HCT116 (cell line): ENCODE data around the gene PDE10A. TPM values are rescaled to one million over a fixed set of nuclear protein-coding genes. Genes with fewer than 3 reads are reported as not detected.

Experiments
- ATAC-seq: fragments of 200-7000 bp; cut with Tn5 transposase; 2 replicates; pipeline ENCODE4 v1.9.1; 2020; ENCODE audit warnings: mild to moderate bottlenecking, moderate library complexity
- BruUV-seq: library from RNA; stranded (reverse); fragments of 400-500 nt; replicated peaks from 2 replicates; lab custom pipeline; 2021; lab: Mats Ljungman, UMichigan
- CTCF ChIA-PET: fragments of 300-600 bp; sonication (Branson Sonifier 250); formaldehyde crosslinking; loops from one replicate; lab custom pipeline; 2021; ENCODE audit warnings: antibody characterized with exemption; lab: Charles Lee
- POLR2A ChIA-PET: fragments of 300-600, 350-600 bp; sonication (Branson Sonifier 250); formaldehyde crosslinking; loops from one replicate; lab custom pipeline; 2021; ENCODE audit warnings: antibody characterized with exemption; lab: Charles Lee
- RAD21 ChIA-PET, 2 experiments: fragments of 300-600 bp; sonication (Branson Sonifier 250); formaldehyde crosslinking; loops; one replicate each; lab custom pipeline; 2023; ENCODE audit warnings: low total read pairs in 2 of 2; ENCODE audit not compliant: uncharacterized antibody in 2 of 2, unreplicated experiment in 2 of 2, low non-redundant PET in 1 of 2; lab: Charles Lee
- DNase-seq: peaks from one replicate; pipeline ENCODE4 v3.0.0-alpha.2; 2010; ENCODE audit warnings: low read depth, low spot score
- H2AFZ ChIP-seq: fragments of 200-600 bp; shearing (Covaris generic), sonication (generic); 2 replicates; pipeline ENCODE4 v1.6.1; 2017; ENCODE audit warnings: low read depth, mixed run types, mixed read lengths, antibody characterized with exemption, low read length; ENCODE audit not compliant: poor library complexity, severe bottlenecking
- H3K27ac ChIP-seq: 2 replicates; pipeline ENCODE4 v1.5.1; 2012; ENCODE audit warnings: low read depth, low read length
- H3K27me3 ChIP-seq: fragments of 200-600 bp; sonication (generic); 2 replicates; pipeline ENCODE4 v1.6.1; 2016; ENCODE audit warnings: mixed run types, low read length, mixed read lengths; ENCODE audit not compliant: insufficient read depth
- H3K36me3 ChIP-seq, 2 experiments: fragments of 200-500 bp in 1 of 2; fragments of 200-600 bp in 1 of 2; sonication (Bioruptor generic) in 1 of 2; sonication (generic) in 1 of 2; 2 replicates each; pipeline versions ENCODE4 v1.5.1 to v1.6.1; 2014 to 2016; ENCODE audit warnings: low read length in 2 of 2, inconsistent platforms in 1 of 2, mixed read lengths in 1 of 2, mixed run types in 1 of 2; ENCODE audit not compliant: insufficient read depth in 2 of 2, control insufficient read depth in 1 of 2
- H3K4me1 ChIP-seq, 2 experiments: fragments of 200-600 bp in 1 of 2; sonication (generic) in 1 of 2; 2 replicates each; pipeline versions ENCODE4 v1.5.1 to v1.6.1; 2012 to 2017; ENCODE audit warnings: low read length in 2 of 2, inconsistent platforms in 1 of 2, mild to moderate bottlenecking in 1 of 2, mixed read lengths in 1 of 2, mixed run types in 1 of 2, moderate library complexity in 1 of 2; ENCODE audit not compliant: insufficient read depth in 2 of 2, control insufficient read depth in 1 of 2
- H3K4me2 ChIP-seq: fragments of 200-600 bp; sonication (generic); 2 replicates; pipeline ENCODE4 v1.6.1; 2017; ENCODE audit warnings: mixed run types, low read length, mixed read lengths
- H3K4me3 ChIP-seq, 2 experiments: fragments of 200-600 bp in 1 of 2; sonication (generic) in 1 of 2; replicated peaks in 1 of 2; 2 replicates each; pipeline ENCODE4 v1.5.1; 2011 to 2016; ENCODE audit warnings: low read length in 2 of 2, control low read depth in 1 of 2, low read depth in 1 of 2, mild to moderate bottlenecking in 1 of 2, mixed read lengths in 1 of 2, mixed run types in 1 of 2
- H3K79me2 ChIP-seq: fragments of 200-600 bp; sonication (generic); 2 replicates; pipeline ENCODE4 v1.6.1; 2017; ENCODE audit warnings: mild to moderate bottlenecking, mixed run types, low read length, moderate library complexity, mixed read lengths; ENCODE audit not compliant: insufficient read depth
- H3K9ac ChIP-seq: fragments of 200-600 bp; sonication (generic); 2 replicates; pipeline ENCODE4 v1.6.1; 2016; ENCODE audit warnings: low read length, mixed read lengths
- H3K9me2 ChIP-seq: fragments of 200-600 bp; sonication (generic), shearing (Covaris generic); 2 replicates; pipeline ENCODE4 v1.6.1; 2017; ENCODE audit warnings: mixed run types, mild to moderate bottlenecking, moderate library complexity; ENCODE audit not compliant: insufficient read depth
- H3K9me3 ChIP-seq, 2 experiments: fragments of 200-500 bp in 1 of 2; fragments of 200-600 bp in 1 of 2; sonication (Bioruptor generic) in 1 of 2; sonication (generic) in 1 of 2; 2 replicates each; pipeline ENCODE4 v1.6.1; 2014 to 2017; ENCODE audit warnings: low read length in 2 of 2, mixed read lengths in 2 of 2, inconsistent platforms in 1 of 2, low read depth in 1 of 2, mild to moderate bottlenecking in 1 of 2, mixed run types in 1 of 2, moderate library complexity in 1 of 2; ENCODE audit not compliant: control insufficient read depth in 1 of 2, insufficient read depth in 1 of 2
- H4K20me1 ChIP-seq: fragments of 200-600 bp; sonication (generic), shearing (Covaris generic); 2 replicates; pipeline ENCODE4 v1.6.1; 2017; ENCODE audit warnings: mixed run types, mild to moderate bottlenecking, moderate library complexity; ENCODE audit not compliant: insufficient read depth
- CBX3 ChIP-seq: IDR thresholded peaks from 2 replicates; pipeline ENCODE4 v1.6.1; 2012; ENCODE audit warnings: low read depth
- CEBPB ChIP-seq: IDR thresholded peaks from 2 replicates; pipeline ENCODE4 v1.6.1; 2012; ENCODE audit warnings: low read depth
- EGR1 ChIP-seq: IDR thresholded peaks from 2 replicates; pipeline ENCODE4 v1.6.1; 2012; ENCODE audit warnings: low read depth
- ELF1 ChIP-seq: IDR thresholded peaks from 2 replicates; pipeline ENCODE4 v1.6.1; 2012; ENCODE audit warnings: low read depth, borderline replicate concordance
- EZH2phosphoT487 ChIP-seq: fragments of 200-600 bp; IDR thresholded peaks from 2 replicates; pipeline ENCODE4 v1.6.1; 2018; ENCODE audit warnings: antibody characterized with exemption, borderline replicate concordance
- JUND ChIP-seq: IDR thresholded peaks from 2 replicates; pipeline ENCODE4 v1.6.1; 2012
- POLR2A ChIP-seq: IDR thresholded peaks from 2 replicates; pipeline ENCODE4 v1.7.0; 2011; ENCODE audit warnings: borderline replicate concordance; ENCODE audit not compliant: insufficient read depth, insufficient read length; ENCODE audit errors: extremely low read depth
- POLR2AphosphoS5 ChIP-seq: IDR thresholded peaks from 2 replicates; pipeline ENCODE4 v1.6.1; 2011; ENCODE audit warnings: mild to moderate bottlenecking, low read depth, low read length, moderate library complexity
- RAD21 ChIP-seq: IDR thresholded peaks from 2 replicates; pipeline ENCODE4 v1.6.1; 2012; ENCODE audit warnings: low read depth, mild to moderate bottlenecking
- SIN3A ChIP-seq: IDR thresholded peaks from 2 replicates; pipeline ENCODE4 v1.6.1; 2012; ENCODE audit warnings: low read depth
- SP1 ChIP-seq: IDR thresholded peaks from 2 replicates; pipeline ENCODE4 v1.6.1; 2012; ENCODE audit warnings: low read depth
- TCF7L2 ChIP-seq: IDR thresholded peaks from 2 replicates; pipeline ENCODE4 v1.7.0; 2011; ENCODE audit warnings: borderline replicate concordance, inconsistent platforms; ENCODE audit not compliant: insufficient read depth, insufficient read length; ENCODE audit errors: extremely low read depth
- YY1 ChIP-seq: IDR thresholded peaks from 2 replicates; pipeline ENCODE4 v1.6.1; 2011; ENCODE audit warnings: low read length, low read depth, moderate library complexity, mild to moderate bottlenecking; ENCODE audit not compliant: insufficient replicate concordance; ENCODE audit errors: extremely low read depth
- ZFX ChIP-seq: fragments of 450-650 bp; IDR thresholded peaks from 2 replicates; pipeline ENCODE4 v1.6.1; 2017
- ZNF274 ChIP-seq: fragments of 200-500 bp; sonication (Bioruptor generic); IDR thresholded peaks from 2 replicates; pipeline ENCODE4 v1.6.1; 2014; ENCODE audit warnings: mild to moderate bottlenecking, low read depth, low read length, inconsistent platforms
- intact Hi-C: fragments of 100-400 bp; cut with micrococcal nuclease; formaldehyde crosslinking; loops from 2 replicates; pipeline ENCODE4 v1.10.0; 2022
- total RNA-seq: library from RNA; stranded (reverse); gene quantifications from one replicate; pipeline ENCODE4 v1.2.1, GENCODE V29; 2021; ENCODE audit not compliant: unreplicated experiment
- TF ChIP-seq, protein P1 (sequence below): IDR thresholded peaks from 2 replicates; pipeline ENCODE4 v1.6.1; 2012; ENCODE audit warnings: low read depth
- TF ChIP-seq, protein P2 (sequence below): IDR thresholded peaks from 2 replicates; pipeline ENCODE4 v1.6.1; 2011; ENCODE audit warnings: mild to moderate bottlenecking, low read length, moderate library complexity; ENCODE audit not compliant: insufficient replicate concordance; ENCODE audit errors: extremely low read depth
- TF ChIP-seq, protein P3 (sequence below), 3 experiments: fragments of 200-600 bp in 1 of 3; sonication (generic) in 1 of 3; IDR thresholded peaks in 2 of 3; conservative IDR thresholded peaks in 1 of 3; 2 replicates each; pipeline ENCODE4 v1.5.1; 2012 to 2017; ENCODE audit warnings: low read depth in 2 of 3, low read length in 2 of 3, antibody characterized with exemption in 1 of 3, borderline replicate concordance in 1 of 3, control low read depth in 1 of 3, mild to moderate bottlenecking in 1 of 3, mixed read lengths in 1 of 3, mixed run types in 1 of 3, moderate library complexity in 1 of 3; ENCODE audit not compliant: insufficient read depth in 1 of 3
- TF ChIP-seq, protein P4 (sequence below): IDR thresholded peaks from 2 replicates; pipeline ENCODE4 v1.6.1; 2012

PDE10A gene
- total RNA-seq, 1 experiment from 2014 or later: 0.37 TPM

DNA sequence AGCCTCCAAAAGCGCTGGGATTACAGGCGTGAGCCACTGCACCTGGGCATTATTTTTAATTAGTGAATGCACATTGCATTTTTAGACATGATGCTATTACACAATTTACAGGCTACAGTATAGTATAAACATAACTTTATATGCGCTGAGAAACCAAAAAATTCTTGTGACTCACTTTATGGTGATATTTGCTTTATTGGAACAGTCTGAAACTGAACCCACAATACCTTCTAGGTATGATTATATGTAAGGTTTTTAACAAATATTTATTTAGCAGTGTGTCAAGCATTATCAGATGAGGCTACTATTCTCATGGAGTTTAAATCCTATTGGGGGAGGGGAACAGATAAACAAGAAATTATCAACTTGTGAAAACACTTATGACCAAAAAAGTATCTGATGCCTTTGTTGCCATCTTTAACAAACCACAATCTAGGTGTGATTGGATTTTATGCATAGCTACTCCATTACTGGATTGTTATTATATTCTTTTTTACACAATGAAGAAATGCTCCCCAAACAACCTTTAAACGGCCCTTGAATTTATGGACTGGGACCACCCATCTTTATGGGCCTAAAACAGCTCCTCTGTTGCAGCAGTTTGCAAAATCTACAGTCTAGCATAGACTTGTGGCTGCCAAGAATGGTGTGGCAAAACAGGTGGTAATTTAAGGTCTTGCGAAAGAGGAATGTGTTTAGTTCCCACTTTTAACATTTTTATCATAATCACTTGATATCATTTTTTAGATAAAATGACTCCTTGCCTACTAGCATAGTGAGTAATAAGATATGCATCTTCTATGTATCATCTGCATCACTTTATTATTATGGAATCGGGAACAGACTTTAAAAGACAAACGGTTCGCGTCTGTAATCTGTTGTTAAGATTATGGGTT, 194.5 kb downstream of the PDE10A start:
- DNase-seq: no peak
- TF ChIP-seq CBX3 (no peak), EGR1 (no peak), POLR2A (no peak), CEBPB (no peak), EZH2phosphoT487 (no peak), ELF1 (no peak), SIN3A (no peak), JUND (no peak), SP1 (no peak), ZNF274 (no peak), TCF7L2 (no peak), RAD21 (no peak), ZFX (no peak), POLR2AphosphoS5 (no peak), YY1 (no peak)
- TF ChIP-seq, protein P1, sequence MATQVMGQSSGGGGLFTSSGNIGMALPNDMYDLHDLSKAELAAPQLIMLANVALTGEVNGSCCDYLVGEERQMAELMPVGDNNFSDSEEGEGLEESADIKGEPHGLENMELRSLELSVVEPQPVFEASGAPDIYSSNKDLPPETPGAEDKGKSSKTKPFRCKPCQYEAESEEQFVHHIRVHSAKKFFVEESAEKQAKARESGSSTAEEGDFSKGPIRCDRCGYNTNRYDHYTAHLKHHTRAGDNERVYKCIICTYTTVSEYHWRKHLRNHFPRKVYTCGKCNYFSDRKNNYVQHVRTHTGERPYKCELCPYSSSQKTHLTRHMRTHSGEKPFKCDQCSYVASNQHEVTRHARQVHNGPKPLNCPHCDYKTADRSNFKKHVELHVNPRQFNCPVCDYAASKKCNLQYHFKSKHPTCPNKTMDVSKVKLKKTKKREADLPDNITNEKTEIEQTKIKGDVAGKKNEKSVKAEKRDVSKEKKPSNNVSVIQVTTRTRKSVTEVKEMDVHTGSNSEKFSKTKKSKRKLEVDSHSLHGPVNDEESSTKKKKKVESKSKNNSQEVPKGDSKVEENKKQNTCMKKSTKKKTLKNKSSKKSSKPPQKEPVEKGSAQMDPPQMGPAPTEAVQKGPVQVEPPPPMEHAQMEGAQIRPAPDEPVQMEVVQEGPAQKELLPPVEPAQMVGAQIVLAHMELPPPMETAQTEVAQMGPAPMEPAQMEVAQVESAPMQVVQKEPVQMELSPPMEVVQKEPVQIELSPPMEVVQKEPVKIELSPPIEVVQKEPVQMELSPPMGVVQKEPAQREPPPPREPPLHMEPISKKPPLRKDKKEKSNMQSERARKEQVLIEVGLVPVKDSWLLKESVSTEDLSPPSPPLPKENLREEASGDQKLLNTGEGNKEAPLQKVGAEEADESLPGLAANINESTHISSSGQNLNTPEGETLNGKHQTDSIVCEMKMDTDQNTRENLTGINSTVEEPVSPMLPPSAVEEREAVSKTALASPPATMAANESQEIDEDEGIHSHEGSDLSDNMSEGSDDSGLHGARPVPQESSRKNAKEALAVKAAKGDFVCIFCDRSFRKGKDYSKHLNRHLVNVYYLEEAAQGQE: no peak
- TF ChIP-seq, protein P2, sequence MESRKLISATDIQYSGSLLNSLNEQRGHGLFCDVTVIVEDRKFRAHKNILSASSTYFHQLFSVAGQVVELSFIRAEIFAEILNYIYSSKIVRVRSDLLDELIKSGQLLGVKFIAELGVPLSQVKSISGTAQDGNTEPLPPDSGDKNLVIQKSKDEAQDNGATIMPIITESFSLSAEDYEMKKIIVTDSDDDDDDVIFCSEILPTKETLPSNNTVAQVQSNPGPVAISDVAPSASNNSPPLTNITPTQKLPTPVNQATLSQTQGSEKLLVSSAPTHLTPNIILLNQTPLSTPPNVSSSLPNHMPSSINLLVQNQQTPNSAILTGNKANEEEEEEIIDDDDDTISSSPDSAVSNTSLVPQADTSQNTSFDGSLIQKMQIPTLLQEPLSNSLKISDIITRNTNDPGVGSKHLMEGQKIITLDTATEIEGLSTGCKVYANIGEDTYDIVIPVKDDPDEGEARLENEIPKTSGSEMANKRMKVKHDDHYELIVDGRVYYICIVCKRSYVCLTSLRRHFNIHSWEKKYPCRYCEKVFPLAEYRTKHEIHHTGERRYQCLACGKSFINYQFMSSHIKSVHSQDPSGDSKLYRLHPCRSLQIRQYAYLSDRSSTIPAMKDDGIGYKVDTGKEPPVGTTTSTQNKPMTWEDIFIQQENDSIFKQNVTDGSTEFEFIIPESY: no peak
- TF ChIP-seq, protein P3, sequence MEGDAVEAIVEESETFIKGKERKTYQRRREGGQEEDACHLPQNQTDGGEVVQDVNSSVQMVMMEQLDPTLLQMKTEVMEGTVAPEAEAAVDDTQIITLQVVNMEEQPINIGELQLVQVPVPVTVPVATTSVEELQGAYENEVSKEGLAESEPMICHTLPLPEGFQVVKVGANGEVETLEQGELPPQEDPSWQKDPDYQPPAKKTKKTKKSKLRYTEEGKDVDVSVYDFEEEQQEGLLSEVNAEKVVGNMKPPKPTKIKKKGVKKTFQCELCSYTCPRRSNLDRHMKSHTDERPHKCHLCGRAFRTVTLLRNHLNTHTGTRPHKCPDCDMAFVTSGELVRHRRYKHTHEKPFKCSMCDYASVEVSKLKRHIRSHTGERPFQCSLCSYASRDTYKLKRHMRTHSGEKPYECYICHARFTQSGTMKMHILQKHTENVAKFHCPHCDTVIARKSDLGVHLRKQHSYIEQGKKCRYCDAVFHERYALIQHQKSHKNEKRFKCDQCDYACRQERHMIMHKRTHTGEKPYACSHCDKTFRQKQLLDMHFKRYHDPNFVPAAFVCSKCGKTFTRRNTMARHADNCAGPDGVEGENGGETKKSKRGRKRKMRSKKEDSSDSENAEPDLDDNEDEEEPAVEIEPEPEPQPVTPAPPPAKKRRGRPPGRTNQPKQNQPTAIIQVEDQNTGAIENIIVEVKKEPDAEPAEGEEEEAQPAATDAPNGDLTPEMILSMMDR (IDR thresholded peaks at IDR 0.05 in 2 of 3, conservative IDR thresholded peaks at IDR 0.05 in 1 of 3; ENCODE audit: borderline replicate concordance in 1 of 3, insufficient read depth in 1 of 3, low read depth in 2 of 3, low read length in 2 of 3): no peak
- TF ChIP-seq, protein P4, sequence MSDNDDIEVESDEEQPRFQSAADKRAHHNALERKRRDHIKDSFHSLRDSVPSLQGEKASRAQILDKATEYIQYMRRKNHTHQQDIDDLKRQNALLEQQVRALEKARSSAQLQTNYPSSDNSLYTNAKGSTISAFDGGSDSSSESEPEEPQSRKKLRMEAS: no peak
- TF ChIP-seq, all 23 proteins: peak for 0
- no peak for ATAC-seq
- BruUV-seq: no TSS peak
- ChIA-PET CTCF (no interaction called here), RAD21 (no interaction called here), POLR2A (no interaction called here)
- H2AFZ ChIP-seq: no peak overlapping the region
- no peak overlapping the region for H3K4me2 ChIP-seq
- no peaks in the 10 kb centered on the region for H3K79me2 ChIP-seq
- no peaks in the 10 kb centered on the region for H3K36me3 ChIP-seq
- H3K27ac ChIP-seq: no peak overlapping the region
- intact Hi-C loops: no loop called here
- no peaks in the 10 kb centered on the region for H4K20me1 ChIP-seq
- H3K9ac ChIP-seq: no peak overlapping the region
- H3K9me2 ChIP-seq: no peaks in the 10 kb centered on the region
- H3K4me3 ChIP-seq: no peak overlapping the region
- H3K4me1 ChIP-seq: no peaks in the 10 kb centered on the region
- no peaks in the 10 kb centered on the region; a peak in 1 of 4 replicates for H3K9me3 ChIP-seq
- no peaks in the 10 kb centered on the region for H3K27me3 ChIP-seq
